Heart right ventricle (tissue), 16 donors: ENCODE measurements around the gene CD38. TPM values are rescaled to one million over a fixed set of nuclear protein-coding genes. Genes with fewer than 3 reads are reported as not detected.

ENCODE experiments used
- ATAC-seq, 8 donors: fragments of 200-7000 bp; cut with Tn5 transposase; one replicate each; pipeline ENCODE4 v1.9.1; 2020; ENCODE audit warnings: mild to moderate bottlenecking in 8 of 8, moderate library complexity in 8 of 8, moderate number of reproducible peaks in 1 of 8
- DNase-seq, 2 donors: peaks; one replicate each; pipeline ENCODE4 v3.0.0-alpha.2; 2020
- H3K27ac ChIP-seq, 10 donors: fragments of 200-600 bp; sonication (generic) in 2 of 10; one replicate each; pipeline versions ENCODE4 v1.5.0 to v1.8.0; 2020 to 2022; ENCODE audit warnings: mild to moderate bottlenecking in 3 of 10
- H3K27me3 ChIP-seq, 7 donors: fragments of 200-600 bp; one replicate each; pipeline ENCODE4 v1.8.0; 2021 to 2022; ENCODE audit warnings: mild to moderate bottlenecking in 2 of 7
- H3K36me3 ChIP-seq, 9 donors: fragments of 200-600 bp; sonication (generic) in 1 of 9; one replicate each; pipeline versions ENCODE4 v1.5.0 to v1.8.0; 2020 to 2022; ENCODE audit warnings: mild to moderate bottlenecking in 2 of 9
- H3K4me1 ChIP-seq, 9 donors: fragments of 200-600 bp; sonication (generic) in 1 of 9; one replicate each; pipeline versions ENCODE4 v1.5.0 to v1.8.0; 2020 to 2022; ENCODE audit warnings: mild to moderate bottlenecking in 4 of 9
- H3K4me3 ChIP-seq, 10 donors: fragments of 200-600 bp; sonication (generic) in 2 of 10; one replicate each; pipeline versions ENCODE4 v1.5.0 to v1.8.0; 2020 to 2022; ENCODE audit warnings: mild to moderate bottlenecking in 7 of 10, moderate library complexity in 2 of 10
- H3K9me3 ChIP-seq, 11 donors: fragments of 200-600 bp in 10 of 11; sonication (generic) in 2 of 11; one replicate each; pipeline versions ENCODE4 v1.5.0 to v1.8.0; 2013 to 2022; ENCODE audit warnings: mild to moderate bottlenecking in 2 of 11, control low read depth in 1 of 11, moderate library complexity in 1 of 11
- WGBS, 2 donors: extraction: QIAGEN DNeasy Blood & Tissue Kit; methylation state at CpG; one replicate each; pipeline ENCODE4 v1.1.7; 2013; ENCODE audit warnings: inconsistent platforms in 1 of 2; 5-methylcytosine and 5-hydroxymethylcytosine counted together
- intact Hi-C, 10 donors: fragments of 100-400 bp; cut with DNase I; formaldehyde crosslinking; loops; one replicate each; pipeline versions ENCODE4 v1.11.1 to v1.14.2; 2022
- polyA plus RNA-seq, 2 donors: library from polyadenylated mRNA; stranded (reverse); fragments of 200-250 nt; gene quantifications; one replicate each; pipeline ENCODE4 v1.2.3, GENCODE V29; 2013
- total RNA-seq, 10 donors: library from RNA; stranded (reverse); fragmentation: NEBNext Ultra II Directional in 3 of 10; extraction: Animal tissue kit (Norgen Biotek cat#: 25700) in 3 of 10; gene quantifications; one replicate each; pipeline versions ENCODE4 v1.2.1 to v1.2.4, GENCODE V29; 2021 to 2023
- TF ChIP-seq, protein P1 (sequence below), 9 donors: fragments of 200-600 bp; sonication (generic) in 2 of 9; IDR thresholded peaks; one replicate each; pipeline versions ENCODE4 v1.5.0 to v1.8.0; 2021 to 2022; ENCODE audit warnings: antibody characterized with exemption in 9 of 9, mild to moderate bottlenecking in 5 of 9, moderate library complexity in 1 of 9
- donor health status: Arrhythmogenic right ventricular cardiomyopathy.
- donor health status: ischemic (EF 13 %, LVEDD 7.1; RV severe dilation, severe dysfunction).
- donor health status: healthy with polysubstance abuse.
- donor health status: DM: no; HTN: yes; CAD: no.
- donor health status: DM: no; HTN: no; CAD: no.
- donor health status: ischemic (EF 25% LVEDD 6.9; RV normal size, moderate dysfunction).
- donor health status: ischemic (EF 25% LVEDD 5.7; RV mildly dilated, moderate dysfunction).
- donor health status: healthy.
- donor health status: DM: yes; HTN: yes; CAD: no.
- donor health status: Ischemic cardiomyopathy.
- donor health status: ischemic (EF 35%, LVEDD 5.7; RV mildly dilated, moderate dysfunction).
- donor health status: nonischemic (EF 11% LVEDD 7.7; RV severe dilation, severe dysfunction).
- donor health status: DM: yes; HTN: yes; CAD: no.
- donor health status: PGD.
- donor health status: ischemic (EF 29% LVEDD 5.4; RV normal size, mild dysfunction).
- donor health status: nonischemic (EF 23%, LVEDD 6.1; RV moderate dilation, normal function).

The CD38 gene
- total and polyA plus RNA-seq, 12 donors = 0.68 to 11.3 (median 3.2) TPM

DNA sequence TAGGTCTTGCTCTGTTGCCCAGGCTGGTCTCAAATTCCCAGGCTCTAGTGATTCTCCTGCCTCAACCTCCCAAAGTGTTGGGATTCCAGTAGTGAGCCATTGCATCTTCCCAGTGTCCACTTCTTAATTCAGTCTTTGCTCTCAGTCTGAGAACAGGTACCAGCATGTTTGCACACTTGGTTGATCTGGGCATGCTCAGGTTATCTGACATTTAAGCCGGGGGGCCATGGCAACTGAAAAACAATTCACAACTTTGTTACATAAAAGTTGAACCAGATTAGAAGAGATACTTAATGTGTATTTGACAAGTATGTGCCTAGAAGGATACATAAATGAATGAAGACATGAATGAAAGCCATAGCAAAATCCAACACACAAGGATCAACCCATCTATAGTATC lies 121.4 kb downstream of the CD38 start:
- no peak for ATAC-seq
- intact Hi-C loops = no loop called here
- H3K36me3 ChIP-seq = no peaks in the 10 kb centered on the region

DNA sequence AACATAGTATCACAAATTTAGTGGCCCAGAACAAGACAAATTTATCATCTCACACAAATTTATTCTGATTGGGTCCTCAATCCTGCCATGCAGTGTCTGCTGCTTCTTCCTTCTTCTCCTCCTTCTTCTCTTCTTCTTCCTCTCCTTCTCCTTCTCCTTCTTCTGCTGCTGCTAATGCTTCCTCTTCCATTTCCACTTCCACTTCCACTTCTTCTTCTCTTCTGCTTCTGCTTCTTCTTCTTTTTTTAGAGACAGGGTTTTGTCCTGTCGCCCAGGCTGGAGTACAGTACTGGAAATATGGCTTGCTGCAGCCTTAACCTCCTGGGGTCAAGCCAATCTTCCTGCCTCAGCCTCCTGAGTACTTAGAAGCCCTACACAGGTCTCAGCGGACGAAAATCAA lies 122.9 kb downstream of the CD38 start:
- H3K27ac ChIP-seq = no peak overlapping the region
- 80 to 85% methylated on average over 3 of the region's 3 CpGs for WGBS, 2 donors
- no peak for DNase-seq
- H3K4me3 ChIP-seq = no peak overlapping the region
- intact Hi-C loops = no loop called here
- no peak for ATAC-seq
- H3K9me3 ChIP-seq = no peaks in the 10 kb centered on the region
- H3K4me1 ChIP-seq = peaks cover 0 to 20% (median 0%) of the 10 kb centered on the region in 9 donors
- no peaks in the 10 kb centered on the region for H3K36me3 ChIP-seq
- H3K27me3 ChIP-seq = peaks cover 0 to 16% (median 8%) of the 10 kb centered on the region in 7 donors
- TF ChIP-seq, protein P1, sequence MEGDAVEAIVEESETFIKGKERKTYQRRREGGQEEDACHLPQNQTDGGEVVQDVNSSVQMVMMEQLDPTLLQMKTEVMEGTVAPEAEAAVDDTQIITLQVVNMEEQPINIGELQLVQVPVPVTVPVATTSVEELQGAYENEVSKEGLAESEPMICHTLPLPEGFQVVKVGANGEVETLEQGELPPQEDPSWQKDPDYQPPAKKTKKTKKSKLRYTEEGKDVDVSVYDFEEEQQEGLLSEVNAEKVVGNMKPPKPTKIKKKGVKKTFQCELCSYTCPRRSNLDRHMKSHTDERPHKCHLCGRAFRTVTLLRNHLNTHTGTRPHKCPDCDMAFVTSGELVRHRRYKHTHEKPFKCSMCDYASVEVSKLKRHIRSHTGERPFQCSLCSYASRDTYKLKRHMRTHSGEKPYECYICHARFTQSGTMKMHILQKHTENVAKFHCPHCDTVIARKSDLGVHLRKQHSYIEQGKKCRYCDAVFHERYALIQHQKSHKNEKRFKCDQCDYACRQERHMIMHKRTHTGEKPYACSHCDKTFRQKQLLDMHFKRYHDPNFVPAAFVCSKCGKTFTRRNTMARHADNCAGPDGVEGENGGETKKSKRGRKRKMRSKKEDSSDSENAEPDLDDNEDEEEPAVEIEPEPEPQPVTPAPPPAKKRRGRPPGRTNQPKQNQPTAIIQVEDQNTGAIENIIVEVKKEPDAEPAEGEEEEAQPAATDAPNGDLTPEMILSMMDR (IDR thresholded peaks at IDR 0.05) = no peak

More for the DNA sequence above, 121.4 kb downstream of the CD38 start:
- TF ChIP-seq, protein P1 (IDR thresholded peaks at IDR 0.05) = no peak
- no peaks in the 10 kb centered on the region for H3K9me3 ChIP-seq
- H3K4me1 ChIP-seq = peaks cover 0 to 20% (median 0%) of the 10 kb centered on the region in 9 donors
- WGBS, 2 donors = 91 to 95% methylated on average over 1 of the region's 1 CpG
- H3K27ac ChIP-seq = no peak overlapping the region
- DNase-seq = no peak
- H3K27me3 ChIP-seq = peaks cover 0 to 7% (median 0%) of the 10 kb centered on the region in 7 donors
- no peak overlapping the region for H3K4me3 ChIP-seq

DNA sequence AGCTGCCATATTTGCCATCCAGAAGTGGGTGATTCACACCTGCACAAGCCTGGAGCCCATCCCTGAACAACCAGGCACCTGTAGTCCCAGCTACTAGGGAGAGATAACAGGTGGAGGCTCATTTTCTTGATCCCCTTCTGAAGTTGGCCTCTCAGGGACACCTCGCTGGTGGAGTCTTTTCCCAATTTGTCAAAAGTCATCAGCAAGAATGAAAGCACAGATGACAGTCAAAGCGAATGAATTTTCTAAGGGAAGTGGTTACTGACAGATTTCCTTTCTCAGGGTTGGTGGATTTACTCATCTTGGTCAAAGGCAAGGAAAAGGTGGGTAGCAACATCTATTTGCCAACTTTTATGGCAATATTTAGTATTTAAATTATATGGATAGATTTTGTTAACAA lies 123.9 kb downstream of the CD38 start:
- DNase-seq = no peak
- no peaks in the 10 kb centered on the region for H3K36me3 ChIP-seq
- WGBS, 2 donors = 75 to 77% methylated on average over 2 of the region's 2 CpGs
- H3K27ac ChIP-seq = no peak overlapping the region
- H3K9me3 ChIP-seq = no peaks in the 10 kb centered on the region
- H3K27me3 ChIP-seq = peaks cover 0 to 19% (median 8%) of the 10 kb centered on the region in 7 donors
- TF ChIP-seq, protein P1 (IDR thresholded peaks at IDR 0.05) = no peak
- no peak overlapping the region for H3K4me3 ChIP-seq
- intact Hi-C loops = no loop called here
- ATAC-seq = no peak
- peaks cover 0 to 20% (median 0%) of the 10 kb centered on the region in 9 donors for H3K4me1 ChIP-seq

DNA sequence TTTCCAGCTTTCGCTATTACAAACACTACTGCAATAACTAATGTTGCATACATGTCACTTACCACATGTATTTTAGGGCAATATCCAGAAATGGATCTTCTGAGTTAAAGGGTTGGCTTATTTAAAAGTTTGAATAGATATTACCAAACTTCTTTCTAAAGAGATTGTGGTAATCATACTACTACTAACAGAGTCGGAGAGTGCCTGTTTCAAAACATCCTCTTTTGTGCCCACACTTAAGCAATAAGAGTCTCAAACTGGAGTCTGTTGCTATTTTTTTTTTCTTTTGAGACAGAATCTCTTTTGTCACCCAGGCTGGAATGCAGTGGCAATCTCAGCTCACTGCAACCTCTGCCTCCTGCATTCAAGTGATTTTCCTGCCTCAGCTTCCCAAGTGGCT lies 124.6 kb downstream of the CD38 start:
- intact Hi-C loops = no loop called here
- no peaks in the 10 kb centered on the region for H3K36me3 ChIP-seq
- no peaks in the 10 kb centered on the region for H3K9me3 ChIP-seq
- H3K4me1 ChIP-seq = peaks cover 0 to 20% (median 0%) of the 10 kb centered on the region in 9 donors
- no peak overlapping the region for H3K4me3 ChIP-seq
- 86 to 91% methylated on average over 2 of the region's 2 CpGs for WGBS, 2 donors
- no peak for ATAC-seq
- TF ChIP-seq, protein P1 (IDR thresholded peaks at IDR 0.05) = no peak
- no peak for DNase-seq
- peaks cover 0 to 20% (median 9%) of the 10 kb centered on the region in 7 donors for H3K27me3 ChIP-seq
- no peak overlapping the region for H3K27ac ChIP-seq

Other genes starting within 250 kb of the CD38 start
- gene FBXL5, start 123.0 kb upstream of the CD38 start, total RNA-seq = 100 to 1,000 TPM in 1 of 10 donors, 10 to 100 TPM in 9; 63.2 to 102 (median 77.3) TPM
- gene FBXL5, start 123.0 kb upstream of the CD38 start, polyA plus RNA-seq = 10 to 100 TPM; 32.8 to 35.7 TPM
- 10 to 100 TPM; 19.7 to 38.7 (median 30.3) TPM for gene FAM200B, start 96.5 kb upstream of the CD38 start, total RNA-seq
- gene FAM200B, start 96.5 kb upstream of the CD38 start, polyA plus RNA-seq = 10 to 100 TPM; 21.7 to 23.2 TPM
- 1 to 10 TPM; 1.3 to 5.7 (median 3.2) TPM for gene BST1, start 75.3 kb upstream of the CD38 start, total RNA-seq
- gene BST1, start 75.3 kb upstream of the CD38 start, polyA plus RNA-seq = 1 to 10 TPM; 2.3 to 2.9 TPM
- gene FGFBP1, start 160.4 kb downstream of the CD38 start, total RNA-seq = not detected
- gene FGFBP1, start 160.4 kb downstream of the CD38 start, polyA plus RNA-seq = under 1 TPM in 1 of 2 donors, not detected in 1; 0.13 TPM
- 10 to 100 TPM in 1 of 10 donors, 1 to 10 TPM in 8, under 1 TPM in 1; 0.32 to 15.8 (median 1.6) TPM for gene FGFBP2, start 184.8 kb downstream of the CD38 start, total RNA-seq
- gene FGFBP2, start 184.8 kb downstream of the CD38 start, polyA plus RNA-seq = 1 to 10 TPM in 1 of 2 donors, under 1 TPM in 1; 0.96 to 2.3 TPM